Epithelial cell of proximal tubule (primary cell): Measurements from ENCODE around the gene MBD1. TPM values are rescaled to one million over a fixed set of nuclear protein-coding genes. Genes with fewer than 3 reads are reported as not detected.

Experiments used
- DNase-seq: peaks from one replicate; pipeline ENCODE4 v3.0.0-alpha.2; 2011; ENCODE audit warnings: low read depth
- H3K4me3 ChIP-seq: 2 replicates; pipeline ENCODE4 v1.5.1; 2011; ENCODE audit warnings: low read depth, mild to moderate bottlenecking, low read length
- CTCF ChIP-seq: conservative IDR thresholded peaks from 2 replicates; pipeline ENCODE4 v1.5.1; 2012; ENCODE audit warnings: low read depth, mild to moderate bottlenecking, low read length
- total RNA-seq: library from RNA; depleted of rRNA; stranded (reverse); fragments of >200 nt; gene quantifications from 2 replicates; pipeline ENCODE4 v1.2.3, GENCODE V29; 2015

Gene MBD1
- total RNA-seq, 1 donor from 2014 or later = 70.2 TPM

- TF ChIP-seq CTCF = no peak
- H3K4me3 ChIP-seq = no peak overlapping the region
- DNase-seq = no peak
Observed at GRCh38 chr18:50285071-50285470, 3.7 kb upstream of the MBD1 start.

- DNase-seq = no peak
- no peak overlapping the region for H3K4me3 ChIP-seq
- no peak for TF ChIP-seq CTCF
Observed at GRCh38 chr18:50284255-50284885, 3.0 kb upstream of the MBD1 start.

GRCh38 chr18:50283469-50284209 is 2.3 kb upstream of the MBD1 start:
- no peak for DNase-seq
- H3K4me3 ChIP-seq = no peak overlapping the region
- no peak for TF ChIP-seq CTCF

GRCh38 chr18:50282521-50283335 is 1.4 kb upstream of the MBD1 start:
- no peak for TF ChIP-seq CTCF
- DNase-seq = no peak
- peak overlapping the region; percentile 89 for H3K4me3 ChIP-seq

GRCh38 chr18:50281972-50282520 is 723 bp upstream of the MBD1 start:
- peak overlapping the region; percentile 89 for H3K4me3 ChIP-seq
- DNase-seq = no peak
- TF ChIP-seq CTCF = no peak

GRCh38 chr18:50280707-50281294 is 522 bp downstream of the MBD1 start:
- DNase-seq = no peak
- peak overlapping the region; percentile 89 for H3K4me3 ChIP-seq

More at GRCh38 chr18:50280707-50281294, 522 bp downstream of the MBD1 start:
- TF ChIP-seq CTCF = no peak
